Measurements from ENCODE around the gene TNRC18.
"Not testable (repeated sequence)": the region's sequence is repeated elsewhere in the genome, so short reads cannot be mapped to it uniquely, and the experiment has no call there.

TNRC18 gene

GRCh38 chr7:5322621-5323410, 100.8 kb downstream of the TNRC18 start:
- no peak for DNase-seq (ENCODE audit: low read depth in 2 of 2)

DNA sequence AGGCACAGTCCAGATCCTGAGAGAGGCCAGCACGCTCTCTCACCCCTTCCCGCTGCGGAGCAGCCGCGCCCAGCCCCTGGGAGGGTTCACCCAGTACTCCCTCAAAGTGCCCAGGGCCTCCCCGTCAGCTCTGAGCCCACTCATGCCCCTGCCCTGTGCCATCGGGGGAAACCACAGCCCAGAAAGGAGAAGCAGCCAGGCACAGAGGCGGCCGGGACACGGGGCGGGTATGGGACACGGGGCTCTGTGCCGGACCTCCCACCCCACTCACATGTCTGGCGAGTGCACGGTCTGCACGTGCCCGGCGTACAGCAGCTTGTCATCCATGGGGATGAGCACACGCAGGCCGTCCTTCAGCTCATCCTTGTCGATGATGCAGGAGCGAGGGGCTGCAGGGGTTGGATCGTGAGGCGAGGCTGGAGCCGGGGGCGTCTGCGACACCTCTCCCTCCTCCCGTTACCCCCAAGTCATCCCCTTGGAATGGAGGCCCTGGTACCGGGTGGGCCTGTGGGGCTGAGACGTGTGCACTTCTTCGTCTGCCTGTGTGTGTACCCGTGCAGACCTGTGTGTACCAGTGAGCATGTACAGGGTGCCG, 102.7 kb downstream of the TNRC18 start:
- no peak for DNase-seq (ENCODE audit: low read depth in 2 of 2)

GRCh38 chr7:5320391-5320790, 103.2 kb downstream of the TNRC18 start:
- DNase-seq (ENCODE audit: low read depth in 2 of 2): no peak

DNA sequence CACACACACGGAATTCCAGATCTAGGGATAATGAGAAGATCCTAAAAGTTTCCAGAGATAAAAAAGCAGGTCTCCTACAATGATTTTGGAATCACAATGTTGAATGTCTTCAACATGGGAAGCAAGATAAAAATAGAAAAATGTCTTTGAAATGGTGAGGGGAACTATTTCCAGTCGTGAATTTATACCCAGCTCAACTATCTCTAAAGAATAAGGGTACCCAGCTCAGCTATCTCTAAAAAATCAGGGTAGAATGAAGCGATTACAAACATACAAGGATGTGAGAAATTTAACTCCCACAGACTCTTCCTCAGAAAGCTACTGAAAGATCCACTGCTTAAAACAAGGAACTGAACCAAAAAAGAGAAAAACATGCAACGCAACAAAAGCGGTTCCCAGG, 105.0 kb downstream of the TNRC18 start:
- DNase-seq (ENCODE audit: low read depth in 2 of 2): not testable (repeated sequence)

DNA sequence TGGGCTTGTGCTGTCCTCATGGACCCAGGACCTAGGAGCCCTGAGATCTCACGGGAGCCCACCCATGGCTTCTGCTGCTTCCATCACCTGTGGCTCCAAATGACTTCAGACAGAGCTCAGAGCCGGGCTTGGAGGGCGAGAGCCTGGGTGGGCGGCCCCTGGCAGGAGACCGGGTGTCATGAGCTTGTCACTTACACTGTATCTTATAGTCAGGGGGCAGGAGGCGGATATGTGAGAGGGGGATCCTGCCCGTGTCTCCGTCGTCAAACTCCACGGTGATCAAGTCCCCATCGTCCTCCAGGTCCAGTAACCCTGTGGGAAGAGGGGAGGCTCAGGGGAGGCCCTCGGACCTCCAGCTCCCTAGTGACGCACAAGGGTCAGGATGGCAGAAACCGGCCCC, 107.9 kb downstream of the TNRC18 start:
- DNase-seq (ENCODE audit: low read depth in 2 of 2): no peak

DNA sequence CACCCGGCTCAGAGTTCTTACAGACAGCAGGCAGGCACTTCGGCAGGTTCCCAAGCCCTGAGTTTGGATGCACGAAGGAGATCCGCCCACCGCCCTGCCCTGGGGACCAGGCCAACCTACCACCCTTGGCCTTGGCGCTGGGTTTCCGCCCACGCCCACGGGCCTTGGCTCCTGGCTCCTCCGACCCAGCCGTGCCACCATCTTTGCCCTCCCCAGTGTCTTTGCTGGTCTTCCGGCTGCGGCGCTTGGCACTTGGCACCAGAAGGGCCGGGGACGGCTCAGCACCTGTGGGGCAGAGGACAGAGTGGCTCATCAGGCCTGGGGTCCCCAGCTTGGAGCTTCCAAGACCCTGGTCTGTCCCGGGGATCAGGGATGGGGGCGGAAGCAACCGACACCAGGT, 108.8 kb downstream of the TNRC18 start:
- DNase-seq (ENCODE audit: low read depth in 2 of 2): no peak

GRCh38 chr7:5313076-5313885, 110.4 kb downstream of the TNRC18 start:
- not testable (repeated sequence) for DNase-seq (ENCODE audit: low read depth in 2 of 2)

- not testable (repeated sequence) for DNase-seq (ENCODE audit: low read depth in 2 of 2)
Measured at GRCh38 chr7:5312276-5313070, 111.2 kb downstream of the TNRC18 start.

DNA sequence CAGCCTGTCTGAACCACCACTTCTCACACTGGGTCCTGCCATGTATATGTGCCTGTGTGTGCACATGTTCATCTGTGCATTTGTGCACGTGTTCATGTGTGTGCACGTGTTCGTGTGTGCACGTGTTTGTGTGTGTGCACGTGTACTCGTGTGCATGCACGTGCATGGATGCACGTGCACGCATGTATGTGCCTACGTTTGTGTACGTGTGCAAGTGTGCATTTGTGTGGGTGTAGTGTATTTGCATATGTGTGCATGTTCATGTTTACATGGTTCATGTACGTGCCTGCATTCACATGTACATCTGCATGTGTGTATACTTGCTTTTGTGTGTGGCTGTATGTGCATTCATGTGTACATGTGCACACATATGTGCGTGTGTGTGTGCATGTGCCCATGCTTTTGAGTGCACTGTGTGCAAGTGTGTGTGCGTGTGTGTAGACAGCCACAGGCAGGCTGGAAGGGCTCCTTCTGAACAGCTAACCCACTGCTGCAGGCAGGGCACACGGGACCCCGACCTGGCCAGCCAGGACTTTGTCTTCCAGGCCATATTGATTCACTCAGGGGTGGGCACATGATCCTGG, 112.7 kb downstream of the TNRC18 start:
- no peak for DNase-seq (ENCODE audit: low read depth in 2 of 2)

DNA sequence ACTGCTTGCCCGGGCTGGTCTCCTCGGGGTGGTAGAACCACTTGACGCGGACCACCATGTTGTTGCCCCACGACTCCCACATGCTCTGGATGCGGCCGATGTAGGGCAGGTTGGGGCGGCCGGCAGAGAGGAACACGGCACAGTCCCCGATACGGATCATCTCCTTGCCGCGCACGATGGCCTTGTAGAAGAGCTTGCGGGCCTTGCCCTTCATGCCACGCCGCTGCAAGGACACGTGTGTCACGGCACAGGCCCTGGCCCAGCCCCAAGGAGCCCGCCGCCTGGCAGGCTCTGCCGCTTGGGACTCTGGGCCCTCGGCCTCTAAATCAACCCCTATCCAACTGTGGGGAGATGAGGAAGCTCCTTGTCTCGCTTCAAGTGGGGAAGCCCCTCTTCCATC, 114.5 kb downstream of the TNRC18 start:
- no peak for DNase-seq (ENCODE audit: low read depth in 2 of 2)

DNA sequence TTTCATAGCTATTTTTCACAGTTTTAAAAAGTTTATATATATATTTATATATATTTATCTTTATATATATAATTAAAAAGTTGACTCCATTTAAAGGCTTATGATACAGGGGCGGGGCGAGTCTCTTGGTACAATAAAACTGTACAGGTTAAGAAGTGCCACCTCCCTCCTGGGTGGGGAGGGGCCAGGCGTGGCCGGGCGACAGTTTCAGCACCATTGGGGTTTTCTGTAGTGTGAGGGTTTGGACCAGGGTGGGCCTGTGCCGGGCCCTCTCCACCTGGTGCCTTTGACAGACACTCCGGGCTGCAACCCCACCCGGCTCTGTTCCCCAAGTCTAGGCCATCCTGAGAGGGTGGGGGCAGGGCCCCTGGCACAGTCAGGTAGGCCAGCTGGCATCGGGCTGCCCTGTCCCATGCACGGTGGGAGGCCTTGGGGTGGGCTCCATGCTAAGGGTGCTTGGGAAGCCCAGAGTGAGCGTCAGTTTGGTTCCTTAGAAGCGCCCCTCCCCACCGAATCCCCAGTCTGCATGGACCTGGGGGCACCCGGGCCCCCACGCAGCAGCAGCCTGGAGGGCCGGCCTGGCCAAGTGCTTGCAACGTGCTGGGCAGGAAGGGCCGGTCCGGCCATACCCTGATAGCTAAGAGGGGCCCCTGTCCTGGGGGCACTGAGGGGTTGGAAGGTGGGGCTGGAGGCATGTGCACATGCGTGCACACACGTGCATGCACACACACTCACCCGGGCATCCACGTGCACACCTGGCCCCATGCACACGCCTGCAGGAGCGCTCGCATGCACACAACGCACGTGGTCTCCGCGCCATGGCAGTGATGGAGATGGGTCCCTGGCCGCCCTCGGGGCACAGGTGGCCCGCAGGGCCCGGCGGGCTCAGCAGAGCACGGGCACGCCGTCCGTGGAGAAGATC, 116.2 kb downstream of the TNRC18 start:
- not testable (repeated sequence) for DNase-seq (ENCODE audit: low read depth in 2 of 2)

DNA sequence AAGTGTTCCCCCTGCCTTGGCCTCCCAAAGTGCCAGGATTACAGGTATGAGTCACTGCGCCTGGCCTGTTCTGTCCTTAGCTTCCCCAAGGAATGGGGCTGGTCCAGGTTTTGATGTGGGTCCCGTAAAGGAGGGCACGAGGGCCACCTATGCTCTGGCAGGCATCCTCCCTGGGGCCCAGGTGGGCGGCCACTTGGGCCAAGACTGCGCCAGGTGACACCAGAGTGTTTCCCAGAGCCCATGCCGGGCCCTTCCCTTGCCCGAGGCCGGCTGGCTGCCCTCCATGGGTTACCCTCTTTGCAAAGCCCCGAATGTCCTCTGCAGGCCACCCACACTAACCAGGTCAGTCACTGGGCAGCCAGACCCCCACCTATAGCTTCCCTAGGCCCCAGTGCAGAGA, 118.6 kb downstream of the TNRC18 start:
- not testable (repeated sequence) for DNase-seq (ENCODE audit: low read depth in 2 of 2)

- DNase-seq (ENCODE audit: low read depth in 2 of 2): no peak
Measured at GRCh38 chr7:5303591-5304505, 119.8 kb downstream of the TNRC18 start.

DNA sequence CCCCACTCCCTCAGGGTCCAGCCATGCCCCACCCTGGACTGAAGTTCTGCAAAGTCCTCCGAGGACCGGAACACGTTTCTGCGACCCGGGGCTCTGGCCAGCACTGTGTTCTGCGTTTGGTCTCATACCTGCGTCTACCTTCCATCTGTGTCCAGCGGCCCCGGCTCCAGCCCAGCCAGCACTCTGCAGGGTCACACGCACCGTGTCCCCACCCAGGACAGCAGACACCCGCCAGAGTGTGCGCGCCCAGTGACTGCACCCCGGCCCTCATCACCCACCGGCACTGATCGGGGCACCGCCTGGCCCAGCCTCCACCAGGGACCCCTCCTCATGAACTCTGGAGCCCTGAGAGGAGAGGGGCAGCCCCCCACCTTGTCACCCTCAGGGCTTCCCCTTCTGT, 120.6 kb downstream of the TNRC18 start:
- DNase-seq (ENCODE audit: low read depth in 2 of 2): no peak

- DNase-seq (ENCODE audit: low read depth in 2 of 2): no peak
Measured at GRCh38 chr7:5302577-5302976, 121.1 kb downstream of the TNRC18 start.

DNA sequence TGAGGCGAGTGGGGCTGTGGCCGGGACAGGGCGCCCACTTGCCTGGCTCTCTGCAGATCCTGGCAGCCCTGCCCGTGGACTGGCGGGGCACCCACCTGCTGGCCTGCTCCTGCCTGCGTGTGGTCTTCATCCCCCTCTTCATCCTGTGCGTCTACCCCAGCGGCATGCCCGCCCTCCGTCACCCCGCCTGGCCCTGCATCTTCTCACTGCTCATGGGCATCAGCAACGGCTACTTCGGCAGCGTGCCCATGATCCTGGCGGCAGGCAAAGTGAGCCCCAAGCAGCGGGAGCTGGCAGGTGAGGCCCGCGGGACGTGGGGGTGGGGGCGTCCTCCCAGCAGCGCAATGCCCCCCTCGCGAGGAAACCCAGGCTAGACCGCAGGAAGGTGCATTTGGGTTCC, 123.3 kb downstream of the TNRC18 start:
- no peak for DNase-seq (ENCODE audit: low read depth in 2 of 2)

GRCh38 chr7:5296611-5297226, 126.9 kb downstream of the TNRC18 start:
- peak; percentile 38 to 61 for DNase-seq (ENCODE audit: low read depth in 2 of 2)

DNA sequence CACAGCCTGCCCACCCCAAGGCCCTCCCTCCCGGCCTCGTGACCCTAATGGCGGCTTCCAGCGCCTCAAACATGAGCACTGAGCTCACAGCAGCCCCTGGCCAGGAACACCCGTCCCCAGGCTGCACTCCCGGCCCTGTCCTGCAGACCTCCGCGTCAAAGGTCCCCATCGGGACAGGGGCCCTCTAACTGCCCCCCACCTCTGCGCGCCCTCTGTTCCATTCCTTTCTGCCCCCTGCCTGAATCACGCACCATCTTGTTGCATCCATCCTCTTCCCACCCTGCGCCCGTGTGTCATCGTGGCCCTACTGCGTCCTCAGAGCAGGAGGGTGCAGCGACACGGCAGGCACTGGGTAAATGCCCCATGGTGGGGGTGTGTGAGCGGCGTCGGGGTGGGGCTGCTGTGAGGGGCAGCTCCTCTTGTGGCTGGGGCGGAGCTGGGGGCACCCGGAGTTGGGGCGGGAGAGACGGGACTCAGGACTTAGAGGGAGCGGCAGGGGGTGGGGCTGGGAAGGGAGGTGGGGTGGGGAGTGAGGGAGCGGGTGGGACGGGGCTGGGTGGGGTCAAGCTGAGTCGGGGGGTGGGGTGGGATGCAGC, 127.5 kb downstream of the TNRC18 start:
- no peak for DNase-seq (ENCODE audit: low read depth in 2 of 2)
